Measurements from ENCODE around the gene PGGHG. TPM values are rescaled to one million over a fixed set of nuclear protein-coding genes. Genes with fewer than 3 reads are reported as not detected.
A peak's percentile ranks its signal among the peaks of the same experiment; 100 is the strongest.
"Not testable (repeated sequence)": the region's sequence is repeated elsewhere in the genome, so short reads cannot be mapped to it uniquely, and the experiment has no call there.

PGGHG gene
- total RNA-seq, 1 donor from 2014 or later = 10.0 TPM

DNA sequence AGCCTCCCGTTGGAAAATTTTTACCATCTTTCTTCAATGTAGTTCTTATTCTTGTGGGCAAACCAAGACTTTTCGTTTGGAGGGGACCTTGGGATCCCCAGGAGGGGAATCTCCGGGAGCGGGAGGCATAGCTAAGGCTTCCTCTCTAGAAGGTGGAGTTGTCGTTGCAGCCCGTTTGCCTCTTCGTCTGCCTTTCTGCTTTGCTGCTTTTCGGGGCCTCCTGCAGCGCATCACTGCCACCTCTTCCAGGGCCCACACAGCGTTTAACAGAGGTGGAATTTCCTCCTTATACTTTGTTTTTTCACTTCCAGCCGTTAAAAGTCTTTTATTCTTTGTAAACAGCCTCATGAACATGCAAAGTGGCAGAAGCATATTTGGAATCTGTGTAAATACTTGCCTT is 35.2 kb downstream of the PGGHG start:
- DNase-seq (ENCODE audit: missing footprints) (peak; percentile 34), ATAC-seq (no peak)
- intact Hi-C loops (cut with DNase I) = no loop called here

DNA sequence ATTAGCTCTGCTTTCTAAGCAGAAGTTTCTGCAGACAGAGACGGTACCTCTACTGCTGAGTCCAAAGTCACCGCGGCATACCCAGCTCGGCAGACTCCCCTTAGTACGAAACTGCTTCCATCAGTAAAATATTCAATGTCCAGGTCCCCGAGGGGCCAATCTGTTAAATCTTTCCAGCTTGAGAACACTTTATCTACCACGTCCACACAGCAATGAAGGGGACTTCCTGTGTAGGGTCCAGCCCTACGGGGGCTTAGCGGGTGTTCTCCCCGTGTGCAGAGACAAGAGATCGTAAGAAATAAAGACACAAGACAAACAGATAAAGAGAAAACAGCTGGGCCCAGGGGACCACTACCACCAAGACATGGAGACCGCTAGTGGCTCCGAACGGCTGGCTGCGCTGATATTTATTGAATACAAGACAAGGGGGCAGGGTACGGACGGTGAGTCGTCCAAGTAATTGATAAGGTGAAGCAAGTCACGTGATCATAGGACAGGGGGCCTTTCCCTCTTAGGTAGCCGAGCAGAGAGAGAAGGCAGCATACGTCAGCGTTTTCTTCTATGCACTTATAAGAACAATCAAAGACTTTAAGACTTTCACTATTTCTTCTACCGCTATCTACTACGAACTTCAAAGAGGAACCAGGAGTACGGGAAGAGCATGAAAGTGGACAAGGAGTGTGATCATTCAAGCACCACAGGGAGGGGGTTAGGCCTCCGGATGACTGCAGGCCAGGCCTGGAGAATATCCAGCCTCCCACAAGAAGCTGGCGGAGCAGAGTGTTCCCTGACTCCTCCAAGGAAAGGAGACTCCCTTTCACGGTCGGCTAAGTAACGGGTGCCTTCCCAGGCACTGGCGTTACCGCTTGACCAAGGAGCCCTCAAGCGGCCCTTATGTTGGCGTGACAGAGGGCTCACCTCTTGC is 35.9 kb downstream of the PGGHG start:
- peak; percentile 14 for ATAC-seq
- DNase-seq (ENCODE audit: missing footprints) = peak; percentile 51

DNA sequence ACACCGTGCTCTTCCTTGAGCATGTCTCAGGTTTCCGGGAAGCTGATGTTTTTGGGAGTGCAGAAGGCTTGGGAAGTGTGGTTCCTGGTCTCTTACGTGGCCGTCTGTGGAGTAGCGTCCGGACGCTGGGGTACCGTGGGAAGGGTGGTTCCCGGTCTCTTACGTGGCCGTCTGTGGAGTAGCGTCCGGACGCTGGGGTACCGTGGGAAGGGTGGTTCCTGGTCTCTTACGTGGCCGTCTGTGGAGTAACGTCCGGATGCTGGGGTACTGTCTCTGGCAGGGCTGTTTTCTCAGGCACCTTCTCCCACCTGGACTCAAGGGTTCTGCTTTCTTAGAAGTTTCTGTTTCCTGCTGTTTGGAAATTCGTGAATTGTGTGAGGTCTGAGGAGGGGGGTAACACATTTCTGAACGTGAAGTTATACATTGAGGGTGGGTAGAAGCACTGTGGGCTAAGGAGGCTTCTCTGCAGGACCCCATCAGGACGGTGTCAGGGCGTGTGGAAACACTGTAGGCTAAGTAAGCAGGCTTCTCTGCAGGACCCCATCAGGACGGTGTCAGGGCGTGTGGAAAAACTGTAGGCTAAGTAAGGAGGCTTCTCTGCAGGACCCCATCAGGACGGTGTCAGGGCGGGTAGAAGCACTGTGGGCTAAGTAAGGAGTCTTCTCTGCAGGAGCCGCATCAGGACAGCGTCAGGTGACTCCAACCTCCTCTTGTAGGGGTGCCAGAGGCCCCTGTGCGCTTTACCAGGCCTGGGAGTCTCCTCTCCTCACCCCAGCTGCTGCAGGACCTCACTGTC is 37.1 kb downstream of the PGGHG start:
- intact Hi-C loops (cut with DNase I) = no loop called here
- peak; percentile 78 for DNase-seq (ENCODE audit: missing footprints)
- ATAC-seq = no peak

More for the DNA sequence above, 35.9 kb downstream of the PGGHG start:
- intact Hi-C loops (cut with DNase I) = not testable (repeated sequence)

DNA sequence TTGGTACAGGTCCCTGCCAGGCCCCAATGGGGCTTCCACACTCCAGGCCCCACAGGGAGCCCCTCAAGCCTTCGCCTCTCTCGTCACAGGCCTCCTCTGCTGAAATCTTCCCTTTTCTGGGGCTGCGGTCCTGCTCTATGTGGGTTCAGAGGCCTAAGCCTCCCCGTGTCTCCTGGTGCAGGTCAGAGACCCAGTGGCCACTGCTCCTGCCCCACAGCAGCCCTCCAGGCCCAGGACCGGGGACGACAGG is 37.6 kb downstream of the PGGHG start:
- intact Hi-C loops (cut with DNase I) = no loop called here
- DNase-seq (ENCODE audit: missing footprints) (no peak), ATAC-seq (no peak)

DNA sequence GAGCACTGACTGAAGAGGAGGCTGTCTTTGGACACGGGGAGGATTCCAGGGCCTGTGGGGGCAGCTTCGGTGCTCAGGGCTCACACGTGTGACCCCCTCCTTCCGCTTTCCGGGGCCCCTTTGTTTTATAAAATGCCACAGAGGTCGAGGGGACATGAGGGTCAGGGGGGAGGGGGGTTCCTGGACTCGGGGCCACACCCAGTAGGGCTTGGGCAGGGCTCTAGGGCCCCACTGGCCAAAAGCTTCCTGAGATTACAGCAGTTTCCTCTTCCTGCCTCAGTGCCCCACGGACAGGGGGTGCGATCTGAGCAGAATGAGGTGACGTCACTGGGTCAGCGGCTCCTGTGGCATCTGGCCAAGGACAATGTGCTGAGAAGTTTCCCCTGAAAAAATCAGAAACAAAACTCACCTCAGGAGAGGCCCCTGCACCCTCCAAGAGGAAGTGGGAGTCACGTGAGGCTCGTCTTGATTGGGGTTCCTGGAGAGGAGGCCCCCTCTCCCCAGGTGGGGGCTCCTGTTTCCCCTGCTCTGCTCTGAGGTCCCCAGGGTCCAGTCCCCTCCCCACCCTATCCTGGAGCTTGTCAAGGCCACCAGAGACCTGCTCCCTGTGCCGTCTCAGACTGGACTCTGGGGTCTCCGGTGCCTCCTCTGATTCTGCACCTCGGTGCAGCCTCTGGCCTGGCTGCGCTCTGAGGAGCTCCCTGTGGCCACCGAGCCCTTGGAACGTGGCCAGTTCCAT is 38.1 kb downstream of the PGGHG start:
- ATAC-seq (peak; percentile 89), DNase-seq (ENCODE audit: missing footprints) (peak; percentile 93)
- intact Hi-C loops (cut with DNase I) = loop anchor here (1.0 kb wide), 1 partner anchor 28 kb away; no protein-coding TSS in a partner anchor

DNA sequence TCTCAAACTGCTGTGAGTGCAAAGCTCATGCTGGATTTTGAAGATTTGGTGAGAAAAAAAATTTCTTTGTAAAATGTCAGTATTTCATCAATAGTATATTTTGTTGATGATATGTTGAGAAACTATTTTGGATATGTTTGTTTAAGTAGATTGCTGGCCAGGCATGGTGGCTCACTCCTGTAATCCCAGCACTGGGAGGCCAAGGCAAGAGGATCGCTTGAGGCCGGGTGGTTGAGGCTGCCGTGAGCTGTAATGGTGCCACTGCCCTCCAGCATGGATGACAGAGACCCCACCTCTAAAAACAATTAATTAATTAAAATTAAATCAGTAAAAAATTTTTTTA is 38.6 kb downstream of the PGGHG start:
- no peak for ATAC-seq
- intact Hi-C loops (cut with DNase I) = loop anchor here (1.0 kb wide), 1 partner anchor 28 kb away; no protein-coding TSS in a partner anchor

DNA sequence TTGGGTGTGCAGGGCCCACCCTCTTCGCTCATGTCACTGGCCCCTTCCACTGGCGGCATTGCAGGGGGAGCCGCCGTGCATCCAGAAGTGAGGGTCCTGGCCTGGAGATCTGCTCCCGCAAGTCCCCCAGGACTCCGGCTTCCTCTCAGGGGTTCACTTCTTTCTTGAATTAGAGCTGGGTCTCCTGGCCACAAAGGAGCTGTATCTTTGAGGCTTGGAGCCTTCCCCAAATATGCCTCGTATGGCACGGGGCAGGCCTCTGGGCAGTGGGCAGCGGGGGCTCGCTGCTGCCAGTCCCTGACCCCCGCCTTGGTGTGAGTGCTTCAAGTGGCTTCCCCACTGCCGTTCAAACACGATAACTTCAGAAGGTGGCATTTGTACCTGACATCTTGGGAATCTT is 39.1 kb downstream of the PGGHG start:
- no peak for DNase-seq (ENCODE audit: missing footprints)
- no peak for ATAC-seq
- intact Hi-C loops (cut with DNase I) = no loop called here

More for the DNA sequence above, 38.6 kb downstream of the PGGHG start:
- no peak for DNase-seq (ENCODE audit: missing footprints)

DNA sequence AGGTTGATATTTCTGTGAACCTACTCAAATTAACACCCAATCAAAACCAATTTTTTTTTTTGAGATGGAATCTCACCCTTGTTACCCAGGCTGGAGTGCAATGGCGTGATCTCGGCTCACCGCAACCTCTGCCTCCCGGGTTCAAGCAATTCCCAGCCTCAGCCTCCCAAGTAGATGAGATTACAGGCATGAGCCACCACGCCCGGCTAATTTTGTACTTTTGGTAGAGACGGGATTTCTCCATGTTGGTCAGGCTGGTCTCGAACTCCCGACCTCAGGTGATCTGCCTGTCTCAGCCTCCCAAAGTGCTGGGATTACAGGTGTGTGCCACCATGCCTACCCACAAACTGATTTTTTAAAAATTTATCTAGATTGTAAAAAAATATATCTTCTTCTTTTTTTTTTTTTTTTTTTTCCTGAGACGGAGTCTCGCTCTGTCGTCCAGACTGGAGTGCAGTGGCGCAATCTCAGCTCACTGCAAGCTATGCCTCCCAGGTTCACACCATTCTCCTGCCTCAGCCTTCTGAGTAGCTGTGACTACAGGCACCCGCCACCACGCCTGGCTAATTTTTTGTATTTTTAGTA is 39.7 kb downstream of the PGGHG start:
- ATAC-seq; intact Hi-C loops (cut with DNase I): not testable (repeated sequence)
- peak; percentile 56 for DNase-seq (ENCODE audit: missing footprints)

DNA sequence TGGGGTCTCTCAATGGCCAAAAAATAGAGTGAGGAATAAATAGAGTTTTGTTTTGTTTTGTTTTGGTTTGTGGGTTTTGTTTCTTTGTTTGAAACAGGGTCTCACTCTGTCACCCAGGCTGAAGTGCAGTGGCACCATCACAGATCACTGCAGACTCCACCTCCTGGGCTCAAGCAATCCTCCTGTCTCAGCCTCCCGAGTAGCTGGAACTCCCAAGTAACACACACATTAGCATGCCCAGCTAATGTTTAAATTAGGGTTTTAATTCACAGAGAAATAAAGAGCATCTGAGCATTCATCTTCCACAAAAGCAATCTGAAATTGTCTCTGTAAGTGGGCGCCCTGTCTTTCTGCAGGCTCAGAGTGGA is 40.9 kb downstream of the PGGHG start:
- intact Hi-C loops (cut with DNase I) = no loop called here
- ATAC-seq (no peak), DNase-seq (ENCODE audit: missing footprints) (no peak)

DNA sequence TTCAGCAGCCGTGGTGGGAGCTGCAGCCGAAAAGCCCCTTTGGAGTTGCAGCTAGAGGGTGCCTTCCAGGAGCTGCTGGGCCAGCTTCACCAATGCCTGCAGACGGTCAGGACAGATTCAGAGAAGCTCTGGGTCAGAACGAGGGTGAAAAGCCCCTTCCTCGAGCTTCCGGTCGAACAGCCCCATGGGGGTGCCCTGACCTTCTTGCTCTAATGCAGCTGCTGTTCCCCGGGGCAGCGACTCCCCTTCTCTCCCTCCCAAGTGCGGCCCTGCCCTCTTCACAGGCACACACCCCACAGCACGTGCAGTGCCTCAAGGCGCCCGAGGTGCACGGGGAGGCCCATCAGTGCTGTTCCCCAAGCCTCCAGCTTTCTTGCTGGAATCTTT is 41.4 kb downstream of the PGGHG start:
- no peak for ATAC-seq
- intact Hi-C loops (cut with DNase I) = no loop called here
- DNase-seq (ENCODE audit: missing footprints) = peak; percentile 52

DNA sequence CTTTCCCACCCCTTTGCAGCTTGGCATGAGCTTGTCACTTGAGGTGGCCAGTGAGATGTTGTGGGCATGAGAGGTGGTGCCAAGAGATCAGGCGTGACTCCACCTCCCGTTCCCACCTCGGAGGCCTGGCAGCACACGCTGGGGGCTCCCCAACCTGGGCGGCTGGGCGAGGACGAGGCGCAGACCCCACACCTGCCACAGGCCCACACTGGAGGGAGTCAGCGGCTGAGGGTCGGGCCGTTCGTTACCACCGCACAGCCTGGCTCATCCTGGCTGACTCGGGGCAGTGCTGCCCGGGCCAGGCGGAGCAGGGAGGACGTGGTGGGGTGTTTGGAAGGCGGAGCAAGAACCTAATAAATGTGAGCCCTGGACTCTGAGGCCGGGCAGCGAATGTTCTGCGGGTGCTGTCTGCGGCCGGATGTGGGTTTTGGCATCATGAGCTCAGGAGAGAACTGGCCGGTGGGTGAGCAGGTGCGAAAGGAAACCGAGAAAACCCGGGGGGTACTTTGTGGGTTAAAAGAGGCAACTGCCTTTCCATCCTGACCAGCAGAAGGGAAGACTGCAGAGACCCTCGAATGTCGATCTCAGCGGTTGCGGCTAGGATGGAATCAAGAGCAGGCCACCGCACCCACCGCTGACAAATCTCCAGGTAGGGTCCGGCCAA is 41.9 kb downstream of the PGGHG start:
- ATAC-seq = no peak
- peak; percentile 48 for DNase-seq (ENCODE audit: missing footprints)
- intact Hi-C loops (cut with DNase I) = no loop called here

DNA sequence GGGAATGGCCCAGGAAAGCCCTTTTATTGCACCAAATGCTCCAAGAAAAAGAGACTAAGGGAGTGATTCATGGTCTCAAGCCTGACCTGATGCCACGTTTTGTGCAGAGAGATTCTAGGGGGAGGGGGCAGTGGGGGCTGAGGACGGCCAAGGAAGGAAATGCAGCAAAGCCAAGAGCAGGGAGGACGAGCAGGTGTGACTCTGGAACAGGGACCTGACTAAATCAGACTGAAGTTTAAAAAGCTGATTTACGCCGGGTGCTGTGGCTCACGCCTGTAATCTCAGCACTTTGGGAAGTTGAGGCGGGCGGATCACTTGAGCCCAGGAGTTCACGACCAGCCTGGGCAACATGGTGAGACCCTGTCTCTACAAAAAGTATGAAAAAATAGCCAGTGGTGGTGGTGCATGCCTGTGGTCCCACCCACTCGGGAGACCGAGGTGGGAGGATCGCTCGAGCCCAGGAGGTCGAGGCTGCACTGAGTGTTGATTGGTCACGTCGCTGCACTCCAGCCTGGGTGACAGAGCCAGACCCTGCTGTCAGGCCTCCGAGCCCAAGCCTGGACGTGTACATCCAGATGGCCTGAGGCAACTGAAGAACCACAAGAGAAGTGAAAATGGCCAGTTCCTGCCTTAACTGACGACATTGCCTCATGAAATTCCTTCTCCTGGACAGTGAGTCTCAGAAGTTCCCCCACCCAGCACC is 42.6 kb downstream of the PGGHG start:
- ATAC-seq (no peak), DNase-seq (ENCODE audit: missing footprints) (peak; percentile 45)
- intact Hi-C loops (cut with DNase I) = no loop called here

DNA sequence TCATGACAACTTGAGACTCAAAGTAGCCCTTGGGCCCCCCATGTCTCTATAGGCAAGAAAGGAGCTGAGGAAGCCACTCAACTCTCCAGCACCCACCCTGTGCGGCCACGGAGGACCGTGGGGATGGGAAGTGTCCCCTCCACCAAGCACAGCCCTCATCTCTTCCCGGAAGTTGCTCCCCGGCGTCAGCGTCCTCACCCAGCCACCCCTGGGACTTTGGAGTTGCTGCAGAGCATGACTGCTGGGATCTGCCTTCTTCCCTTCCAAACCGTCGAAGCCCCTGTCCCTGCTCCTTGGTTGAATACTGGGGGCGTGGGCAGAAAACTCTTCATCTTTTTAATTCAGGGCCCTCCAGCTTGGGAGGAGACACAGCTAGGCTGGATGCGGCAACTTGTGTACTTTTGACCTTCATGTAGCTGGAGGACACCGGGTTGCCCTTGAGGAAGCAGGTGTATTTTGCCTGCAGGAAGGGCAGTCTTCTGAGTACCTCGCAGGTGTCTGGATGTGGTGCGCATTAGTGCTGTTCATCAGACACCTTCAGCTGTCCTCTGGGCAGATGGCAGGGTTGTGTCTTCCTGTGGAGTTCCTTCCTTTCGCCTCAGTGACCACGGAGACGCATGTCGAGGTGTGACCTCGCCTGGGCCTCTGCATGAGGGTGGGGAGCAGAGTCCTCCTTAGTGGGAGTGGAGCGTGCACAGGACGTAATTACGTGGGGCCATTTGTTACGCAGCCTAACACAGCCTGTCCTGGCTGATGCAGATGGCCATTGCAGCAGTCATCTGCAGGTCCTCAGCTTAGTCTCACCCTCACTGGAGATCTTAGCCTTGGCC is 43.9 kb downstream of the PGGHG start:
- DNase-seq (ENCODE audit: missing footprints) = no peak
- intact Hi-C loops (cut with DNase I) = no loop called here
- no peak for ATAC-seq

DNA sequence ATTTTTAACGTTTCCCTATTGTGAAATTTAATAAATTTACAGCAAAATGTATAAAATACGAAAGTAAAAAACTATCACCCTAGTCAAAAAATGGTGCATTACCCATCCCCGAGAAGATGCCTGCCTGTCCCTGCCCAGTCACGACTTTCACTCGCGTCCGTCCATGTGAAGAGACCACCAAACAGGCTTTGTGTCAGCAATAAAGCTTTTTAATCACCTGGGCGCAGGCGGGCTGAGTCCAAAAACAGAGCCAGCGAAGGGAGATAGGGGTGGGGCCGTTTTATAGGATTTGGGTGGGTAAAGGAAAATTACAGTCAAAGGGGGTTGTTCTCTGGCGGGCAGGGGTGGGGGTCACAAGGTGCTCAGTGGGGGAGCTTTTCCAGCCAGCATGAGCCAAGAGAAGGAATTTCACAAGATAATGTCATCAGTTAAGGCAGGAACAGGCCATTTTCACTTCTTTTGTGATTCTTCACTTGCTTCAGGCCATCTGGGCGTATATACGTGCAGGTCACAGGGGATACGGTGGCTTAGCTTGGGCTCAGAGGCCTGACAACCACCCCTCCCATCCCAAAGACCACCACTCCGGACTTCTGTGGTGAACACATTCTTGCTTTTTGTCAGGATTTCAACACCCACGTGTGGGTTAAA is 44.8 kb downstream of the PGGHG start:
- ATAC-seq; DNase-seq (ENCODE audit: missing footprints): not testable (repeated sequence)

DNA sequence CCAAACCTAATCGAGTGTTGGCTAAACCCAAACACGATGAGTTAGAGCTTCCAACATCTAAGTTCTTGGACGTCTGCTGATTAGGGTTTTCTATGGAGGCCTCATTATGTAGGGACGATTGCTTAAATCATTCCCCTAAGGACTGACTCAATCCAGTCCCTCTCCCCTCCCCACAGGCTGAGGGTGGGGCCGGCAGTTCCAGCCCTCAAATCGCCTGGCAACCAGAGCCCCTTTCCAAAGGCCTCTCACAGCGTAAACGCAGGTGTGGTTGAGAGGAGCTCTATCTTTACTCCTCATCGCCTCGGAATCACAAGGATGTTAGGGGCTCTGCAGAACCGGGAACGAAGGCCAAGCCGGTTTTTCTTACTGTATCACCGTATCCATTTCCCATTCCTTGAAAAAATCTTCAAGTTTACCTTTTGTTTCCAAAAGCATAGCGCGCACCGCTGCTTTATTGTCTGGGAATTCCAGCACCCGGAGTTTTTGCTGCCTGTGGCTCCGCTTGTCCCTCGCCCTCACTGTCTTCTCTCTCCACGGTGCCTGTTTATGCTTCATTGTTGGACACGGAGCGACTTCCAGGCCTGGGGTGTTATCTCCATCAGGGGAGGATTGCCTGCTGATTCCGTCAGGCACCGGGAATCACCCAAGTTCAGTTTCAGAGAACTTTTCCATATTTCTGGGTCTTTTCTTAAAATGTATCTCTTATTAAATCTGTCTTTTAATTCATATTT is 45.5 kb downstream of the PGGHG start:
- peak; percentile 87 for ATAC-seq
- intact Hi-C loops (cut with DNase I) = no loop called here
- peak; percentile 70 for DNase-seq (ENCODE audit: missing footprints)

More for the DNA sequence above, 44.8 kb downstream of the PGGHG start:
- intact Hi-C loops (cut with DNase I) = not testable (repeated sequence)

Data from Right ventricle myocardium inferior (tissue), 1 donor.